MM.1S (cell line): Measurements from ENCODE around the gene PTH.

Source experiments
- CTCF ChIP-seq: fragments of 300-600 bp; sonication (generic); IDR thresholded peaks from 2 replicates; pipeline ENCODE4 v1.5.1; 2016; ENCODE audit warnings: antibody characterized with exemption, low read length, mixed read lengths
- EZH2 ChIP-seq: fragments of 300-600 bp; sonication (generic); optimal IDR thresholded peaks from 2 replicates; pipeline ENCODE3; 2017; ENCODE audit warnings: low read depth, mild to moderate bottlenecking, antibody characterized with exemption, low read length, mixed read lengths
- EZH2phosphoT487 ChIP-seq: fragments of 300-600 bp; sonication (generic); IDR thresholded peaks from 2 replicates; pipeline ENCODE4 v1.6.1; 2018; ENCODE audit warnings: antibody characterized with exemption, low read length

- TF ChIP-seq CTCF (no peak), EZH2 (no peak), EZH2phosphoT487 (no peak)
These were observed 7.6 kb upstream of the PTH start for GRCh38 chr11:13503393-13503792.
